Astrocyte of the cerebellum (primary cell): ENCODE data around the gene CBLN3.

Experiments used
- DNase-seq: peaks from one replicate; pipeline ENCODE4 v3.0.0-alpha.2; 2011; ENCODE audit warnings: low read depth
- H3K4me3 ChIP-seq: 2 replicates; pipeline ENCODE4 v1.5.1; 2011; ENCODE audit warnings: mild to moderate bottlenecking, low read depth, low read length, moderate library complexity
- CTCF ChIP-seq: IDR thresholded peaks from 2 replicates; pipeline ENCODE4 v1.5.1; 2012; ENCODE audit warnings: low read length, low read depth, moderate library complexity, mild to moderate bottlenecking; ENCODE audit errors: missing control alignments
- in situ Hi-C: cut with HindIII; loops from 2 replicates; pipeline ENCODE4 v1.10.0; 2017; ENCODE audit warnings: low sequenced_read_pairs

The CBLN3 gene

GRCh38 chr14:24414077-24414476 lies 15.4 kb downstream of the CBLN3 start:
- in situ Hi-C loops = no loop called here
- DNase-seq = no peak
- no peak overlapping the region for H3K4me3 ChIP-seq
- TF ChIP-seq CTCF = no peak

- peak; percentile 82 for TF ChIP-seq CTCF
- DNase-seq = peak; percentile 35
- in situ Hi-C loops = no loop called here
These were observed 17.8 kb downstream of the CBLN3 start for GRCh38 chr14:24411443-24412389.

GRCh38 chr14:24409956-24410355 lies 19.5 kb downstream of the CBLN3 start:
- in situ Hi-C loops = no loop called here
- no peak for TF ChIP-seq CTCF
- DNase-seq = no peak
- no peak overlapping the region for H3K4me3 ChIP-seq

More at GRCh38 chr14:24411443-24412389, 17.8 kb downstream of the CBLN3 start:
- H3K4me3 ChIP-seq = no peak overlapping the region

- in situ Hi-C loops = no loop called here
- TF ChIP-seq CTCF = no peak
- no peak for DNase-seq
- no peak overlapping the region for H3K4me3 ChIP-seq
These were observed 20.3 kb downstream of the CBLN3 start for GRCh38 chr14:24409192-24409591.

GRCh38 chr14:24408764-24409163 lies 20.7 kb downstream of the CBLN3 start:
- H3K4me3 ChIP-seq = no peak overlapping the region
- TF ChIP-seq CTCF = no peak
- no peak for DNase-seq
- in situ Hi-C loops = no loop called here

GRCh38 chr14:24407608-24408325 lies 21.7 kb downstream of the CBLN3 start:
- in situ Hi-C loops = no loop called here
- H3K4me3 ChIP-seq = no peak overlapping the region
- no peak for DNase-seq
- TF ChIP-seq CTCF = no peak
